Dermis blood vessel endothelial cell (primary cell): ENCODE measurements around the gene CARD8. TPM values are rescaled to one million over a fixed set of nuclear protein-coding genes. Genes with fewer than 3 reads are reported as not detected.
"Not testable (repeated sequence)": the region's sequence is repeated elsewhere in the genome, so short reads cannot be mapped to it uniquely, and the experiment has no call there.

Experiments used
- DNase-seq: peaks from one replicate; pipeline ENCODE4 v3.0.0; 2010
- total RNA-seq: library from RNA; depleted of rRNA; stranded (reverse); fragments of >200 nt; gene quantifications from 2 replicates; pipeline ENCODE4 v1.2.3, GENCODE V29; 2014

The CARD8 gene, protein sequence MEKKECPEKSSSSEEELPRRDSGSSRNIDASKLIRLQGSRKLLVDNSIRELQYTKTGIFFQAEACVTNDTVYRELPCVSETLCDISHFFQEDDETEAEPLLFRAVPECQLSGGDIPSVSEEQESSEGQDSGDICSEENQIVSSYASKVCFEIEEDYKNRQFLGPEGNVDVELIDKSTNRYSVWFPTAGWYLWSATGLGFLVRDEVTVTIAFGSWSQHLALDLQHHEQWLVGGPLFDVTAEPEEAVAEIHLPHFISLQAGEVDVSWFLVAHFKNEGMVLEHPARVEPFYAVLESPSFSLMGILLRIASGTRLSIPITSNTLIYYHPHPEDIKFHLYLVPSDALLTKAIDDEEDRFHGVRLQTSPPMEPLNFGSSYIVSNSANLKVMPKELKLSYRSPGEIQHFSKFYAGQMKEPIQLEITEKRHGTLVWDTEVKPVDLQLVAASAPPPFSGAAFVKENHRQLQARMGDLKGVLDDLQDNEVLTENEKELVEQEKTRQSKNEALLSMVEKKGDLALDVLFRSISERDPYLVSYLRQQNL
- total RNA-seq: 104 and 112 TPM in 2 replicates

DNA sequence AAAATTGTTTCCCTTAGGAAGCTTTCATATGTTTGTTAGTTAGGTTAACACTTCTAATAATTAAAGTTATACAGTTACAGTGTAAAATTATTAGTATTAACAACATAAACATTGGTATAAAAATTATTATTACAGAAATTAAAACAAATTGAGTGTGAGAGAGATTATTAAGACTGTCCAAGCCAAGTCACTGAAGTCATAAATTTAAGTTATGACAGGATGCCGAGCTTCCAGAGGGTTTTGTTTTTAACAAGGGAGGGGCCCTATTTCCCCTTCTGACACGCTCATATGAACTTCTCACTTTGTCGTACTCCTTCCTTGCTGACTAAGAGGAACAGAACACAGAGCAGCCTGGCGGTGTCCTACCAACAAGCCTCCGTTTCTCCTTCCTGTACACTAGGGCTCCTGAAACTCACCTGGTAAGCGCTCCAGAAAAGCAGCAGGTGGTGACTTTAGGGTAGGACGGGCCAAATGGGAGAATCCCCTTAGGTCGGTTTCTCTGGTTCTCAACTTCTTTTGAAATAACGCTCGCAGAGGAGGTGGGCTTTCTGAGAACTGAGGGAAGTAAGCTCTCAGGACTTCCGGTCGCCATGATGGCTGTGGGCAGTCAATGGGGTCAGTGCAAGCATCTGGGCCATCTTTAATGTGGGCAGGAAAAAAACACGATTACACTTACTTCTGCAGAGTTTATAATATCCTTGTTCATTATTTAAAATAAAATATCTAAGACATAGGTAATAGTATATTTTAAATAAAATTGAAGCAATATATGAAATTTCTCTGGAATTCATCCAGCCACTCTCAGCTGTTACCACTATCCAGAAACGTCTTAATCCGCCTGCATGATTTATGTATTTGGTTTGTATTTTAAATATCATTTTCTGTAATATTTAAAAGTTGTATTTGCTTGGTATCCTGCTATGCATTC is at the start of gene CARD8:
Gene CARD8 (minus strand): TSS at position 537 of the 928 bp plus-strand sequence. CDS start 14,892 bp downstream, outside the sequence.
- DNase-seq: peak; percentile 93

DNA sequence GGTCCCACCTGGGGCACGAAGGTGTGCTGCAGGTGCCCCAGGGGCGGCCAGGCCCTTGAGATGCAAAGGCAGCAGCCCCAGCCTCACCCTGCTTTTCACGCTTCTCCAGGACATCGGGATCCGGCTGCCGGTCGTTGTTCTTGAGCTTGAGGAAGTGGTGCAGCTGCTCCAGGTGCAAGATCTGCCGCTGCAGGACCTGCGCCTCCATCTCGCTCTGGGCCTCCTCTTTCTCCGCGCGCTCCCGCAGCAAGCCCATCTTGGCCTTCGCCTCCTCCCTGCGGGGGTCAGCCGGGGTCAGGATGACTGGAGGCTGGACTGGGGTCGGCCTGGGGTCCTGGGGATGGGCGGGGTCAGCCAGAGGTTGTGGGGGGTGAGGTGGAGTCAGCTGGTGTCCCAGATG is 48.2 kb upstream of the CARD8 start:
- no peak for DNase-seq

DNA sequence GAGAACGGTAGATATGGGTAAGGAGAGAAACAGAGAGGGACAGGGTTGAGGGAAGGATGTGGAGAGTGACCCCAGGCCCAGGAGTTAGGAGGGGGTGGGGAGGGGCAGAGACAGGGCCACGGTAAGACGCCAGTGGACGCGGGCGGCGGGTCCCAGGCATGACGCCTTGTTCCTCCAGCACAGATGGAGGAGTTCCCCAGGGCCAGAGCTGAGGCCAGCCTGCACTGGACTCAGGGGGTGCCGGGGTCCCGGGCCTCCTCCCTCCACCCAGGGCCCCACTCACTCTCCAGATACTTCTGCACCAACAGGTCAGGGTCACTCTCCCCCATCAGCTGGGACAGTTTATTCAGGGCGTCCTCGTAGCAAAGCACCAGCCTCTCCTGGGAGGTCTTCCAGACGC is 47.7 kb upstream of the CARD8 start:
- no peak for DNase-seq

DNA sequence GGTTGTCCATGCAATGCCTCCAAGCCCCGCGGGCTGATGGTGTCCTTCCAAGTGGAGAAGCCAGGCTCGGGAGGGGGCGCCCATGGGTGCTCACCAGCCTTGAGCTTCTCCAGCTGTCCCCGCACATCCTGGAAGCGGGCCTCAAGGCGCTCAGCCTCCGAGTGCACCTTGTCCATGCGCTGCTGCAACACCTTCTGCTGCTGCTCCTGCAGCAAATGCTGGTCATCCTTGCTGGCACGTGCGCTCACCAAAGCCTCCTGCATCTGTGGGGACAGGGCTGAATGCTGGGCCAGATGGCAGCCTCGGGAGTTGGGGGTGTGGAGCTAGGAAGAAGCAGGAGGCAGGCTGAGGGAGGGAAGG is 46.9 kb upstream of the CARD8 start:
- DNase-seq: no peak

DNA sequence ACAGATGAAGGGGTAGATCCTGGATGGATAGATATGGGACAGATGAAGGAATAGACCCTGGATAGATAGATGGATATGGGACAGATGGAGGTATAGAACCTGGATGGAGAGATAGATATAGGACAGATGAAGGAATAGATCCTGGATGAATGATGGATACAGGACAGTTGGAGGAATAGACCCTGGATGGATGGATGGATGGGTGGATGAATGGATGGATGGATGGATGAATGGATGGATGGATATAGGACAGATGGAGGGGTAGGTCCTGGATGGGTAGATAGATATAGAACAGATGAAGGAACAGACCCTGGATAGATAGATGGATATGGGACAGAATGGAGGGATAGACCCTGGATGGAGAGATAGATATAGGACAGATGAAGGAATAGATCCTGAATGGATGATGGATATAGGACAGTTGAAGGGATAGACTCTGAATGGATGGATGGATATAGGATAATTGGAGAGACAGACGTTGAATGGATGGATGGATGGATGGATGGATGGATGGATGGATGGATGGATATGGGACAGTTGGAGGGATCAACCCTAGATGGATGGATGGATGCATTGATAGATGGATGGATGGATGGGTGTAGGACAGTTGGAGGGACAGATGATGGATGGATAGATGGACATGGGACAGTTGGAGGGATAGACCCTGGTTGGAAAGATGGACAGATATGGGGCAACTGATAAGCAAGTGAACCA is 46.3 kb upstream of the CARD8 start:
- DNase-seq: no peak

DNA sequence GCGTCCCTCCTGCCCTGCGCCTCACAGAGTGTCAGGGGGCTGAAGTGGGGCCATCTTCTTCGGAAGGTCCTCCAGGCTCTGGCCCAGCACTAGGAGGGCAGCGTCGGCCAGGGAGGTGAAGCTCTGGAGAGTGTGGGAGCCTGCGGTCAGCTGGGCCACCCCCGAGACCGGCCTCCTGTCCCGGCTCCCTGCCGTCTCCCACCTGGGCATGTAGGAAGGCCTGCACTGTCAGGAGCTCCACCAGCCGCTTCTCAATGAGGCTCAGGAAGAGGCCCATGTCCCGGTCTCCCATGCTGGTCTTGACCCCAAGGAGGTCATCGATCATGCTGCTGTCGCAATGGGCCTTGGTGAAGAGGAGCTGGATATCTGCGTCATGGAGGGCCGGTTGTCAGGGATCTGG is 42.3 kb upstream of the CARD8 start:
- DNase-seq: no peak

DNA sequence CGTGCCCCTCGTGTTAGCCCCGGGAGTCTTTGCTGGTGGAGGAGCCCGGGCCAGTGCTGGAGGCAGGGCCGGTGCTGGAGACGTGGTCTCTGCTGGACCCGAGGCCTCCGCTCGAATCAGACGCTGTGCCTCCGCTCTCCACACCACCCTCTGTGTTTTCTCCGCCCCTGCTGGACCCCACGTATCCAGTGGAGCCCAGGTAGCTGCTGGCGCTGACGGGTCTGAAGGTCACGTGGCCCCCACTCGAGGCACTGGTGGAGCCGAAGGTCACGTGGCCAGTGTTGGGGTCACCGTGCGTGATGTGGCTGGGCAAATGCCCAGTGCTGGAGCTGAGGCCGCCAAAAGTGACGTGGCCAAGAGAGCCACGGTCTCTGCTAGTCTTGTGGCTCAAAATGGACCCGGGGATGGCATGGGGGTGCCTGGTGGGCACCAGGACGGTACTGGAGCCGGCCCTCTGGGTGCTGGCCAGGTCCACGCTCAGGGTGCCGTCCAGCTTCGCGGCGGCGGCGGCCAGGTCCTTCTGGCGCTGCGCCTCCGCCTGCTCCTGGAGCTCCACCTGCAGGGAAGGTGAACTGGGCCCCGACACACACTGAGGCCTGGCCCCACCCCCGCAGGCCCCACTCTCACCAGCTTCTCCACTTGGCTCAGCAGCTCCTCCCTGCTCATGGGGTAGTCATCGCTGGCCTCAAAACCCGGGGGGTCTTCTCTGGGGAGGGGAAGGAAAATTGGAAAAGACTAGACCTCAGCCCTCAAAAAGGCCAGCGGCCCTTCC is 41.4 kb upstream of the CARD8 start:
- DNase-seq: no peak

DNA sequence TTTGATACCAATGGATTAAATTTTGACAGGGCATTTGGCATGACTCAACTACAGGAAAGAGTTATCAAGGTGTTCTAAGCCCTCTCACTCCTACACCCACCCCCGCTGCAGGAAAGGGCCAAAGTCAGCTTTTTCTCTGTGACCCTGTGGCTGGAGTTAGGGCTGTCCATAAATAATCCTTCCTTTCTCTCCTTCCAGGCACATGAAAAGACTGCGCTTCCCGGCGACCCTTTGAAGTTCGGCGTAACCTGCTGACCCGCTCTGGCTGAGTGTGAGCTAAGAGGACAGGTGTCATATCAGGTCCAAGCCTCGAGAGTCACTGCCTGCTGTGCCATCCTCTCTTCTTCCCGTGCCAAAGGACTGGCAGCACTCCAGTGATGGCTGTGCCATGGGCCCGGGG is 39.7 kb upstream of the CARD8 start:
- no peak for DNase-seq

DNA sequence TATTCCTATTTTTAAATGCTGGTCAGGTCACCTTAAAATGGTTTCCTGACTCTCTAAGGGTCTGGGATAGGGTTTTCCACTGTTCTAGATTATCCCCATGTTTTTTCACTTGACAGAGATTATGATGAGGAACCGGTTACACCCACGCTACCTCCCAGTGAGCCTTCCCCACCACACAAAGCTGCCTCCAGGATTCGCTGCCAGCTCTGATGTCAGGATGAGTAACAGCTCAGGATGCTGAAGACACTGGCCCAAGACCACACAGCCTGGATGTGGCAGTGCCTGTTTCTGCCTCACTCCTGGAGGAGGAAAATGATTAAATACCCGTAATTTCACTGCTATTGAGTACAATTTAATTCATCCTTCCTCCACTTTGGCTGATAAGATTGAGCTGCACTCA is 37.1 kb upstream of the CARD8 start:
- peak; percentile 21 for DNase-seq

DNA sequence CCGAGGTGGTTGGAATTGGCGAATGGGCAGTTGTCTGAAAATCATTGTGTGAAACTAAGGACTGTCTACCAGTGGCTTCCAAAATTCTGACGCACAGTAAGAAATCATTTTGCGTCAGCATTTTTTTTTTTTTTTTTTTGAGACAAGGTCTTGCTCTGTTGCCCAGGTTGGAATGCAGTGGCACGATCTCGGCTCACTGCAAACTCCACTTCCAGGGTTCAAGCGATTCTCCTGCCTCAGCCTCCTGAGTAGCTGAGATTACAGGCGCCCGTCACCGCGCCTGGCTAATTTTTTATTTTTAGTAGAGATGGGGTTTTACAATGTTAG is 35.7 kb upstream of the CARD8 start:
- DNase-seq: not testable (repeated sequence)

DNA sequence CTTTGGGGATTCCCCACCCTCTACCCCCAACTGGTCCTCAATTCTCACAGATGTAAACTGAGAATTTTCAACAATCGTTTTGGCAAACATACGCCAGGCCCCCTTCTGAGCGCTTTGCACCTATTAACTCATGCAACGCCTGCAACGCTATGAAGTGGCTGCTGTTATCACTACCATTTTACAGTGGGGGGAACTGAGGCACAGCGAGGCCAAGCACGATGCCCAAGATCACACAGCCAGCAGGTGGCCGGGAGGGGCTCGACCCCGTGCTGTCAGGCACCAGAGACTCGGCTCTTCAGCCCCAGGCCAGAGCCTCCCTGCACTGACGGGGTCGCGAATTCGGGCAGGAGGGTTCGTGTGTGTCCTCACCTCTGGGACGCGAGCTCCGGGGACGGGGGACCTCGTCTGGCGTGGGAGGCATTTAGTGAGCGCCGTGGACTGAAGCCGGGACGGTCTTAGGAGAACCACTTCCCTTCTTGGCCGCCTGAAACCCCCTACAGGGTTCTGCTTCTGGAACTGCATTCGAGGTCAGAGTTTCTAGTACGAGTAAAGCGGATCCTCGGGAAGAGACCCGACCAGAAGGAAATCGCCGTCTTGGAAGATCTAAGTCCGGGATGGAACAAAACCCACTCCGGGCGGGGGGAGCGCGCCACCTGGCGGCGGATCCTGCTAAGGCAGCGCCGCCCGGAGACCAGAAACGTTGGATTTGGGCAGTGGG is 35.2 kb upstream of the CARD8 start:
- DNase-seq: peak; percentile 84

DNA sequence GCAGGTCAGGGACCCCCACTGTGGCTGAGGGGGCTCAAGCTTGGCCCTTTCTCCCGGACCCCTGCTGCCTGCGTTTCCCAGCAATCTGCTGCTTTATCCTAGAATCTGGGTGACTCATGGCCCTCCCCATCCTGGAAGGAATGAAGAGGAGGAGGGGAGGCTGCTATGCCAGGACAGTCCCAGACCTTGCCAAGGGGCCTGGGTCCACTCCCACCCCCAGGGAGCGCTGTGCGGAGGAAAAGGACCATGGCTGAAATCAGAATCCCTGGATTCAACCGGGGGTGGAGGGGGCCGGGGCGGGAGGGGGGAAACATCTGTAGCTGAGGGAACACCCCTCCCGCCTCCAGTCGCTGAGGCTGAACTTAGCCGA is 34.7 kb upstream of the CARD8 start:
- peak; percentile 39 for DNase-seq

DNA sequence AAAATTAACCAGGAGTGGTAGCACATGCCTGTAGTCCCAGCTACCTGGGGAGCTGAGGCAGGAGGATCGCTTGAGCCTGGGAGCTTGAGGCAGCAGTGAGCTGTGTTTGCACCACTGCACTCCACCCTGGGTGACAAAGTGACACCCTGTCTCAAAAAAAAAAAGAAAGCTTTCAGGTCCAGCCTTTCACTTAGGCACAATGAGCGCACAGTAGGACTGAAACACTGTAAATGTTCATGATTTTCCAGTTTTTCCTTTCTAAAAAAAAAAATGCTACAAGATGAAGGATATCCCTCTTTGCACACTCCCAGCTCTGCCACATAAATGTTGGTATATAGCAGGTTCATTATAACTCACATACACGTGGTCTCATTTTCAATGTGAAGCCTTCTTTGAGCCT is 32.0 kb upstream of the CARD8 start:
- DNase-seq: no peak

DNA sequence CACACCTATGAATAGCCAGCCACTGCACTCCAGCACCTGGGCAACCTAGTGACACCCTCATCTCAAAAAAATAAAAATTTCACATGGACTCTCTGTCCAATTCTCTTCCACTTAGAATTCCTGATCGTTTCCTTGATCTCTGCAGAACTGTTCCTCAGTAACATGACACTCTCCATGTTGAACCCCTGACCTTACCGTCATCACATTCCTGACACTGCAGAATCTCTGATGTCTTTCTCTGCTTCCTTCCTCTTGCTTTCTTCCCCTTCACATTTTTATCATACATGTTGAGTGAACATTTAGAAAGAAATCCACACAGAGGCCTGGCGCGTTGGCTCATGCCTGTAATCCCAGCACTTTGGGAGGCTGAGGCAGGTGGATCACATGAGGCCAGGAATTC is 29.2 kb upstream of the CARD8 start:
- no peak for DNase-seq

DNA sequence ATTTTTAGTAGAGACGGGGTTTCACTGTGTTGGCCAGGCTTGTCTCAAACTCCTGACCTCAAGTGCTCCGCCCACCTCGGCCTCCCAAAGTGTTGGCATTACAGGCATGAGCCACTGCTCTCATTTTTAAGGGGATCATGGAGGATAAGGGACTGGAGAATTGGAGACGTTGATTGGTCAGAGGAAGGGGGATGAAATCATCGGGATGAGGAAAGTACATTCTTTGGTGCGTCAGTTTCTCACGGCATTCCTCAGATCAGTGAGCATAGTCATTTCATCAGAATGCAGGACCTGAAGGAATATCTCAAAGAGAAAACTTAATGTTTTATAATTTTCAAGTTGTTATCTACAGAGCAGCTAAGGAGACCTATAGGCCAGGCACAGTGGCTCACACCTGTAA is 28.2 kb upstream of the CARD8 start:
- DNase-seq: no peak

DNA sequence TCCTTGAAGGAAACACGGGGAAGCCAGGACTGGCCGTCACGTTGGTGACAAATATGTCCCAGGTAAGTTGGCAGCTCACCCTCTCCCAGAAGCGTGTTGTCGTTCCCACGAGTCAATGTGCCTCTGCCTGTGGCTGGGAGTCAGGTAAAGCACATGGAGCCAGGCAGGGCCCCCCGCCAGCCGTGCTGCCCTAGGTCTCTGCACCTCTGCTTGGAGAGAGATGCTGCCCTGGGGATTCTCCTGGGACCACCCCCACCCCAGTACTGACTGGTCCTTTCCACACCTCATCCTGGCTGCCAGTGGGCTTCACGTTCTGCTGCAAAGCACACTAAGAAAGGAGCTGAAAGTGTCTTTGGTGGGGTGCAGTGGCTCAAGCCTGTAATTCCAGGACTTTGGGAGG is 24.0 kb upstream of the CARD8 start:
- no peak for DNase-seq

DNA sequence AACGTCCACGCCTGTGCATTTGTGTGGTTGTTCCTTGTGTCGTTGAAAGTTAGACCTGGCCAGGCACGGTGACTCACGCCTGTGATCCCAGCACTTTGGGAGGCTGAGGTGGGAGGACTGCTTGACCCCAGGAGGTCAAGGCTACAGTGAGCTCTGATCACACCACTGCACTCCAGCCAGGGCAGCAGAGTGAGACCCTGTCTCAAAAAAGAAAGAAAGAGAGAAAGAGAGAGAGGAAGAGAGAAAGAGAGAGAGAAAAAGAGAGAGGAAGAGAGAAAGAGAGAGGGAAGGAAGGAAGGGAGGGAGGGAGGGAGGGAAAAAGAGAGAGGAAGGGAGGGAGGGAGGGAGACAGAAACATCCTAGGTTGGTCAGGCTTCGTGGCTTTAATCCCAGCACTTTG is 19.2 kb upstream of the CARD8 start:
- DNase-seq: no peak

DNA sequence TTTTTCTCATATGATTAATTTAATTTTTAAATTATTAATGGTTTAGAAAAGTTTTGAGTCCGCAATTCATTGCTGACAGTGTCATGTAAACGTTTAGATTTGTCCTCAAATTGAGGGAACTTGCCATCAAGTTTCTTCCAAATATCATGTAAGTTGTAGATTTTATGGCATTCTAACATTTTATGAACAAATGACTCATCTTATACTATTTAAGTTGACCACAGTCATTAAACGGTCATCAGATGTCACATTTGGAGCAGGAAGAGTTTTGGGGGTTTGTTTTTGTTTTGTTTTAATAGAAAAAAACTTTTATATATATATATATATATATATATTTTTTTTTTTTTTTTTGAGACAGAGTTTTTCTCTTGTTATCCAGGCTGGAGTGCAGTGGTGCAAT is 18.5 kb upstream of the CARD8 start:
- DNase-seq: no peak

DNA sequence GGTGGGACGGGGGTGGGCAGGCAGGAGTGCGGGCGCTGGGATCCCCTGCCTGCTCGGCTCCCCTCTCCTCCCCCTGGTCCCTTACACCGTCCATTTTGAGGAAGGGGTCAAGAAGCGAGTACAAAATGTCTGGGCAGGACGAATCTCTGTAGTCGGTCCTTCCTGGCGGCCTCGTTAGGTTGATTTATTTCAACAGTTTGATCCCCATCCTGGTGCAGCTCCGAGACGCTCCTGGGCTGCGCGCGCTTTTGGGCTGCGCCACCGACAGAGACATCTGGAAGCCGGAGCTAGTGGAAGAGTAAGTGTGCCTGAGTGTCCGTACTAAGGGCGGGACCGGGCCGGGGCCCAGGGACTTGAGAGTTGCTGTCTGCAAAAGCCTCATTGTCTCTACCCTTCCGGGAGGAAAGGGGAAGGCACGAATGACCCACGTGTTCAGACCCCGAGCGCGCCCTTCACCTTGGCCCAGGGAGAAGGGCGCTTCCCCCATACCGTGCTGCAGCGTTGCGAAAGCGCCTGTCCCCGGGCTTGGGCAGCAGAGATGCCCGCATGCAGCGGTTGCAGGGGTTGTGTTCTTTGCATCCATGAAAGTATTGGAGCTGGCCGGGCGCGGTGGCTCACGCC is 15.9 kb upstream of the CARD8 start:
- DNase-seq: peak; percentile 53

DNA sequence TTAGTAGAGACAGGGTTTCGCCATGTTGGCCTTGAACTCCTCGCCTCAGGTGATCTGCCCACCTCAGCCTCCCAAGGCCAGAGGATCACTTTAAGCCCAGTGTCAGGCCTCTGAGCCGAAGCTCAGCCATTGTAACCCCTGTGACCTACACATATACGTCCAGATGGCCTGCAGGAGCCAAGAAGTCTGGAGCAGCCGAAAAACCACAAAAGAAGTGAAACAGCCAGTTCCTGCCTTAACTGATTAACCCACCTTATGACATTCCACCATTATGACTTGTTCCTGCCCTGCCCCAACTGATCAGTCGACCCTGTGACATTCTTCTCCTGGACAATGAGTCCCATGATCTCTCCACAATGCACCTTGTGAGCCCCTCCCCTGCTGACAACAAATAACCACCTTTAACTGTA is 13.9 kb upstream of the CARD8 start:
- DNase-seq: not testable (repeated sequence)

DNA sequence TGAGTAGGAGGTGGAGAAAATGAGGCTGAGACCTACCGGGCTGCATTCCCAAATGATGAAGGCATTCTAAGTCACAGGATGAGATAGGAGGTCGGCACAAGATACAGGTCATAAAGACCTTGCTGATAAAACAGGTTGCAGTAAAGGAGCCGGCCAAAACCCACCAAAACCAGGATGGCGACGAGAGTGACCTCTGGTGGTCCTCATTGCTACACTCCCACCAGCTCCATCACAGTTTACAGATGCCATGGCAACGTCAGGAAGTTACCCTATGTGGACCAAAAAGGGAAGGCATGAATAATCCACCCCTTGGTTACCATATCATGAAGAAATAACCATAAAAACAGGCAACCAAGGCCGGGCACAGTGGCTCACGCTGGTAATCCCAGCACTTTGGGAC is 9.6 kb upstream of the CARD8 start:
- DNase-seq: not testable (repeated sequence)
